Hematopoietic multipotent progenitor cell treated with erythropoietin and hydrocortisone succinate and interleukin-3 and kit ligand, for 8 days (in vitro differentiated cells): Measurements from ENCODE around the gene PCBP2.

ENCODE experiments used
- DNase-seq: peaks from one replicate; pipeline ENCODE4 v3.0.0-alpha.2; 2015

The PCBP2 gene

DNA sequence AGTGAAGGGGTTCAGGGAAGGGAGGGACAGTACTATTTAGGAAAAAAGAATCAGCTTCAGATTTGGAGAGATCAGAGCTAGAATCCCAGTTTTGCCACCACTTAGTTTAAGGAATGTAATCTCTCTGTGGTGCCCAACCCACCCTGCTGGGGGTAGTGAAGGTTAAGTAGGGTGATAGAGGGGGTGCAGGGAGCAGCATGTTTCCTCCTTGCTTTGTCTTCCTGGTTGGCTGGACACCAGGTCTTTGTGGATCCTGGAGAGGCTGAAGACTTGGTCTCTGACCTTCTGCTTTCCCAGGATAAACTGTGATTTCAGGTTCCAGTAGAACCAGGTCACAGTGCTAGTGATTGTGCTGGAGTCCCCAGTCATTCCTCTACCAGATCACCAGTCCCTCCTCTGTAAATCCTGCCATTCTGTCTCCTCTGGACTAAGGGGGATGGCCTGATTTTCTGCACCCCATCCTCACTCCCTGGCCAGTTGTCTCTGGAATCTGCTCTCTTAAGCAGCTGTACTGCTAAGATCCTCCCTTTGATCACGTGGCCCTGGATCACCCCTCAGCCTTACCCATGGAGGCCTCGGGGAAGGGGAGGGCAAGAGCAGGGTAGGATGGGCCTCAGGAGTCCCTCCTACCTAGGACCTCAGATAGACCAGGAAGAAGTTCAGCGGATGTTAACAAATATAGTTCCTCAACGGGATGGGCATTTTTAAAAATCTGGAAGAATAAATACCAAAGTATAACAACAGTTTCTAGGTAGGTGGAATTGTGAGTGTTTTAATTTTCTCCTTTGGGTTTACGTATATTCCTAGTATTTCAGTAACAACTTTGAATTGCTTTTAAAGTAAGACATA is 44.2 kb downstream of the PCBP2 start:
- peak; percentile 43 for DNase-seq

DNA sequence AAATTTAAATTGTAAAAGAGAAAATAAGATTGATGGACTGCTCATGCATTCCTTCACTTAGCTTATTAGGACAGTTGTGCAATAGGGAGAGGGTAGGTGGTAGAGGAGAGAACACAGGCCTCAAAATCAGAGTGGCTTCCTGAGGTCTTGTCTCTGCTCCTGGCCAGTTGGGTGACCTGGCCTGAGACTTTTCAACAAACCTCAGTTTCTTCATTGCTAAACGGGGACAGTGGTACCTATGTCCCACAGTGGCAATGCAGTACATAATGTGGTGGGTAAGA is 44.8 kb downstream of the PCBP2 start:
- DNase-seq = no peak

DNA sequence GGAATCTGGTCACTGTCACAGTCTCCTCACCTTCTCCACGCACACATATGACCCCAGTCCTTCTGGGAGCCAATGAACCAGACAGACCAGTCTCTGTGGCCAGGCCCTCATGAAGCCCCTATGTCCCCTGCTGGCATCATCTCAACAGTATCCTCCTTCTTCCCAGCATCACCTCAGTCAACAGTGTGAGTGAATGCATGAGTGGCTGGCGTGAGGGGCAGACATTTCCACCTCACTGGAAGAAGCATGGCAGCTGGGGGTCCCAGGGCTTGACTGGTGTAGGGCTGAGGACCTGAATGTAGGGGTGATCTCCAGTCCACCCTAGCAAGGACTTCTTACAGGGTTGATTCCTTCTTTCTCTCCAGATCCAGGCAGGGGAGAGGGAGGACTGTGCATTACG is 45.6 kb downstream of the PCBP2 start:
- DNase-seq = no peak

DNA sequence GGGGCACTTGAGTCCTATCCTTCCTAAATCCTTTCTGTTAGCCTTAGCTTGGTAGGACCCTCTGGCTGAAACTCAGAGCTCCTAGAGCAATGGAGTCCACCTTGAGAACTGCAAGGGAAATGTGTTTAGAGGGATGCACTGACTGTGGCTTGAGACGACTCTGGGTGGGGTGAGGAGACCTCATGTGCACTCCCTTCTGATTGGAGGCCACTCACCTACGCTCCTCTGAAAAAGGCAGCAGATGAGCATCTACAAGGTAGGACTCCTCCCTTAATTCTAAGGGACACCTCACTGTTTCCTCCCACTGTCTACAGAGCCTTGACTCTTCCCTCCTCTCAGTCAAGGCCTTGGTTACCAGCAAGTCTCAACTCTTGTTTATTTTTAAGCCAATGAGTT is 46.3 kb downstream of the PCBP2 start:
- no peak for DNase-seq

DNA sequence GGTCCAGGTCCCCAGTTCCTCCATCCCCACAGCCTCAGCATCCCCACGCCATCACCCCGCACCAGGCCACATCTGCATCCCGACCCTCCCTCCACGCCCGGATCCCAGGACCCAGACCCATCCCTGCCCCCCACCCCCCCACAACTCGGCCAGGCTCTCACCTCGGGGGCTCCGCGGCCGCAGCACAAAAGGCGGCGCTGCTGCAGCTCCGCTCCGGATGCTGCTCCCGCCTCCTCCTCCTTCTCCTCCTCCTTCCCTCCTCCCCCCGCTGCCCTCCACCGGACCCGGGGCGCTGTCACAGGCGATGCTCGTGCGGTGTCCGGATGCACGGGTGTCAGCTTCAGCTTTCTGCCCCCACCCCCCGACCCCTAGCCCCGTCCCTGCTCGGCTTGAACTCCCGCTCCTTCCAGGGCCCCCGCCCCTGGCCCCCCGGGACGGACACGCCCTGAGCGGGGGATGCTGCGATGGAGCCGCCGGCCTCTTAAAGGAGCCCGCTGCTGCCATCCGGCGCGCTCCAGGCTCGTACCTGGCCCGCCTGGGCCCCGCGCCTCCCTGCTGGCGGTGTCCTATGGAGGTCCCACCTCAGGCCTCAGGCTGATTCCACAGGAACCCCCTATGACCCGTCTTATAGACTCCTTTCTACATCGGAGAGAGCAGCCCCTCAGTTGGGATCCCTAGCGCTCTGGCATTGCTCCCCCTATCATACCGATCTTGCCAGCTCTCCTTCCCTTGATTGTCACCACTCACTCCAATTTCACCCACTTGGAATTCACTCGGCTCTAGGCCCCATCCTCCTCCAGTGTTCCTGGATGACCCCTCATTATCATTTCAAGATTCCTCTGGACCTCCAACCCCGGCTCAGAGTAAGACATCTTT is 47.6 kb downstream of the PCBP2 start, which contains the start of gene MAP3K12:
Gene MAP3K12, minus strand, starts transcription at position 193 of the 876 bp plus-strand sequence. CDS start 12,067 bp downstream, outside the sequence.
- peak; percentile 41 for DNase-seq

DNA sequence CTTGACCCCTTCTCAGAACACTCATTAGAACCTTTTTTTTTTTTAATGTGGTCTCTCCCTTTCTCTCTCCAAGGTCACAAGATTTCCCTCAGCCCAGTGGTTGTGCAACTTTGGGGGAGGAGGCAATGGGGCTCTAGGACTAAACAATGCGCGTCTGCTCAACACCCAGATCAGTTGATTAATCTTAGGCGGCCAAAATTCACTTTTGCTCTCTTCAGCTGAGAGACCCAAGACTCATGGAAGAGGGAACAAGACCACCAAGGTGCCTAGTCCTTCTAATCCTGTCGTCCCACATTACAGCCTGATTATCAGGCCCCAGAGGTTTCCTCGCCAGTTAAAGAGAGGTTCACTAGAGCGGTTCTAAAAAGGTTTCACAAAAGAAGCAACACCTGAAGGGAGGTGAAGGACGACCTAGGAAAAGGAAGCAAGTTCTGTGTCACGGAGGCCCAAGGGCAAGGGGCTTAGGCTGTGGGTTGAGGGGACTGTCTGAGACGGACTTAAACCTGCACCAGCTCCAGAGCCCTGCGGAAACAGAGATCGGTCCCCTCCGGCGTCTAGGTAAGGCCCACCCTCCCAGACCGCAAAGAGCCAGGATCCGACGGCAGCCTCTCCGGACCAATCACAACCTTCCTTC is 48.4 kb downstream of the PCBP2 start:
- peak; percentile 70 for DNase-seq

DNA sequence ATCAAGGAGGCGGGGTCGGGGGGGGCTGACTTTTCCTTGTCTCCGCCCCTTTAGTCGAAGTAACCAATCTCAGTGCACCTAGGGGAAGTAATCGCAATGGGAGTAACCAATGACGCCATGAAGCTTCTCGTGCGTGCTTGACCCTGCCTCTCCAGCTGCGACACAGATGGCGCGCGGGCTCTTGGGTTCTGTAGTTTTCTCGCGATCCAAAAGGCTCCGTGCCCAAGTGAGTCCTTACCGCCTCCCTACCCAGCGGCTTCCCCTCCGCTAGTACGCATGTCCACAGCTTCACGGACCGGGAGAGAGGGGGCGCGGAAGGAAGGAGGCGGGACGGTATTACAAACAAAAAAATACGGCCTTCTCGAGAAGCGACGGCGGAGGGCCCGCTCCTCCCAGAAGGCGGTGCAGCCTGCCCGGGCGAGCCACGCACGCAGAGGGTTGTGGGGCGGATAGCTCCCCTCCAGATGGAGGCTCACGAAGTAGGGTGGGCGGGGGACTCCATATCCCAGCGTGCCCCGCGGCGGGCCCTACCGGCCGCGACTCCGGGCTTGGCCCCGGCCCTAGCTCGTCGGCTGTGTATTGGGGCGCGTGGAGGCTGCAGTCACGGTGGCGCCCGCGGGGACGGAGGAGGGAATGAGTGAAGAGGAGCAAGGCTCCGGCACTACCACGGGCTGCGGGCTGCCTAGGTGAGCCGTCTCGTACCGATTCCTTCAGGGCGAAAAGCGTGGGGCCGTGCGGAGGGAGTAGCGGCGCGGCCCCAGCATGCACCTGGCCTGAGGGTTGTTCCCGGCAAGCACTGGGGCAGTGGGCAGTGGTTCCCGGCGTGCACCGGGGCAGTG is 49.1 kb downstream of the PCBP2 start, which contains the start of gene TARBP2:
Gene TARBP2, plus strand, starts transcription at position 508 of the 839 bp plus-strand sequence. Its CDS starts 126 bp downstream, at position 634.
- peak; percentile 100 for DNase-seq

DNA sequence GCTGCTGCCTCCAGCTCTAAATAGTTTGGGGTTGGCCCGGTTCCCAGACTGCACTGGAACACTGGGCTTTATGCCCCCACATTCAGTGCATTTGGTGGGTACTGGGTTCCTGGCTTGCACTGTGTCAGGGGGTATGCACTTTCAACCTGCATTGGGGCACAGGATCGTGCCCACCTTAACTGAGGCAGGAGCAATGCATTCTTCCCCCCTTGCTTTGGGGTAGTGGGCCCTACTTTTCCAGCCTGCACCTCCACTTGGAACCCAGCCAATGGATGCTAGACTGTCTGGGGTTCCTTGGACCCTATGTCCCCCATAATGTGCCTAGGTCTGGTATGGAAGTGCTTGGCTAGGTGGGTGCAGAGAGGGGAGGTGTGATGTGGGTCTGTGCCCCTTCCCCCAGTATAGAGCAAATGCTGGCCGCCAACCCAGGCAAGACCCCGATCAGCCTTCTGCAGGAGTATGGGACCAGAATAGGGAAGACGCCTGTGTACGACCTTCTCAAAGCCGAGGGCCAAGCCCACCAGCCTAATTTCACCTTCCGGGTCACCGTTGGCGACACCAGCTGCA is 49.8 kb downstream of the PCBP2 start:
- DNase-seq = no peak

DNA sequence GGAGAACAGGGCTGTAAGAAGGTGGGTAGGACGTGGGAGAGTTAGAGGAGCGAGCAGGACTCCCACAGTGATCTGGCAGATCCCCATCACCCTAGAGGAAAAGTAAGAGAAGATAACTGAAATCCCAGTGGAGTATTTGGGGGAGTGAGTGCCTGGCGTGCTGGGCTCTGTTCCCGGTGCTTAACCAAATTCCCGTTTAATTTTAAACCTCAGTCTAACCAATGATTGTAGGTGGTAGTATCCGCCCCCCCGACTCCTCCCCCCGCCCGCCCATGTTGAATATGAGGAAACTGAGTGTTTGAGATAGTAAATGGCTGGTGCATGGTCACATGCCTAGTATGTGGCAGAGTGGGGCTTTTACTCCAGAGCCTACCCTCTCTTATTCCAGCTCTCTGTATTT is 50.4 kb downstream of the PCBP2 start:
- no peak for DNase-seq

DNA sequence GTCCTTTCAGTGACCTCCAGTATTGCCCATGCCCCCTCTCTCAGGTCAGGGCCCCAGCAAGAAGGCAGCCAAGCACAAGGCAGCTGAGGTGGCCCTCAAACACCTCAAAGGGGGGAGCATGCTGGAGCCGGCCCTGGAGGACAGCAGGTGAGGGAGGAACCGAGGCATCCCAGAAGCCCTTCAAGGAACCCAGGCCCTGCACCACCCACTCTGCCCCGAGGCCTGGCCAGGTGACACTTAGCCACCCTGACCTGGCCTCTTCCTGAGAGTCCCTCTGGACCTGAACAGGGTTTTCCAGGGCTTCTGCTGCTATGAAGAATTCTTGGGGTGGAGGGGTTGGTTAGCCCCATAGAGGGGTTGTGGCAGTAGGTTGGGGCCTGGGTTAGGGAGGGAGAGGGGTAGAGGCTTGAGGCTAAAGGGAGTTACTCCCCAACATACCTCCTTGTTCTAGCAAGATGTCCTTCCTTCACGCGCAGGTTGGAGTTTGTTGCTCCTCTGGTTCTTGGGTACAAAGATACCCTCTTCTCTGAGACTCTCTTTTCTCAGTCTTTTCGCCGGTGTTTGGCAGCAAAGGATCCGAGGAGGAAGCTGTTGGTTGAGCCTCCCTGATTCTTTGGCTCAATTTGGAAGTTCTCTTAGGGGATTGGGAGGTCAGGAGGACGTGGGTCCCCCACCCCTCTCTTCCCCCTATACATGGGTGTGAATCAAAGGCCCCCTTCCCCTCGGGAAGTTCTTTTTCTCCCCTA is 51.3 kb downstream of the PCBP2 start:
- no peak for DNase-seq

DNA sequence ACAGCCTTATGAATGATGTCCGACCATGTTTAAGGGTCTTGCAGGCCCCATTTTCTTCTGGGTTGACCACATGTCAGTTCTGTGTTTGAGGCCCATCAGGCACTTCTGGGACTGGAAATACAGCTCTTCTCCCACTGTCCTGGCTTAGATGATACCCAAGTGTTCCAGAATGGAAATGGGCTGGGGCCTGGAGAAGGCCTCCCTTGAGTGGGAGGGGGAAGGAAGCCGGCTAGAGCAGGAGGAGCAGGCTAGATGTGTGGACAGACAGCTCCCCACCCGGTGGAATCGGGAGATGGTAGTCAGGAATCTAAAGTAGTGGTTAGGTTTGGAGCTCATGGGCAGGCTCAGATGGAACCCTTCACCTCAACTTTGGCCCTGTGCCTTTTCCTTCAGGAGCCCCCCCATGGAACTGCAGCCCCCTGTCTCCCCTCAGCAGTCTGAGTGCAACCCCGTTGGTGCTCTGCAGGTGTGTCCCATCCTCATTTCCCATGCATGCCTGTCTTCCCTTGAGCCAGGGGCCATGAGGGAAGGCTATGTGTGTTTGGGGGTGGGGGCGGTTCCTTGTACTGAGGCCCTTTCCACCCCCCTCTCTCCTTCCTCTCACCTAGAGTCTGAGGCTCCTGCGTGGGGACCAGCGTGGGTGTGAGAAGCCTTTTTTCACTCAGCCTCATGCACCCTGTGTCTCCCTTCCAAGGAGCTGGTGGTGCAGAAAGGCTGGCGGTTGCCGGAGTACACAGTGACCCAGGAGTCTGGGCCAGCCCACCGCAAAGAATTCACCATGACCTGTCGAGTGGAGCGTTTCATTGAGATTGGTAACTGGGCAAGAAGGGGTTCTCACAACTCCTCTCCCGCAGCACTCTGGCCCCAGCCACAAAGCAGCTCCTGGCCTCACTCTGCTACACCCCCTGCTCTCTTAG is 52.4 kb downstream of the PCBP2 start:
- no peak for DNase-seq

DNA sequence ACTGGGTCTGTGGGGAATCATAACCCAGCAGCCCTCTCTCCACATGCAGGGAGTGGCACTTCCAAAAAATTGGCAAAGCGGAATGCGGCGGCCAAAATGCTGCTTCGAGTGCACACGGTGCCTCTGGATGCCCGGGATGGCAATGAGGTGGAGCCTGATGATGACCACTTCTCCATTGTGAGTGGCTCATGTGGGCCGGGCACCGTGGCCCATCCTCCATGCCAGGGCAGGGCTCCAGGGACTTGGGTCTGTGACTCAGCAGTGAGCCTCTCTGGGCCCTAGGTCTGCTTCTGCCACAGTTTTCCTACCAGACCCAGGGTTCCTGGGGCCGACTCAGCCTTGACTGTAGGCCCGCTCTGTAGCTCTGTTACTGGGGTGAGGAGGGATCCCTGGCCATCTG is 53.2 kb downstream of the PCBP2 start:
- DNase-seq = no peak

DNA sequence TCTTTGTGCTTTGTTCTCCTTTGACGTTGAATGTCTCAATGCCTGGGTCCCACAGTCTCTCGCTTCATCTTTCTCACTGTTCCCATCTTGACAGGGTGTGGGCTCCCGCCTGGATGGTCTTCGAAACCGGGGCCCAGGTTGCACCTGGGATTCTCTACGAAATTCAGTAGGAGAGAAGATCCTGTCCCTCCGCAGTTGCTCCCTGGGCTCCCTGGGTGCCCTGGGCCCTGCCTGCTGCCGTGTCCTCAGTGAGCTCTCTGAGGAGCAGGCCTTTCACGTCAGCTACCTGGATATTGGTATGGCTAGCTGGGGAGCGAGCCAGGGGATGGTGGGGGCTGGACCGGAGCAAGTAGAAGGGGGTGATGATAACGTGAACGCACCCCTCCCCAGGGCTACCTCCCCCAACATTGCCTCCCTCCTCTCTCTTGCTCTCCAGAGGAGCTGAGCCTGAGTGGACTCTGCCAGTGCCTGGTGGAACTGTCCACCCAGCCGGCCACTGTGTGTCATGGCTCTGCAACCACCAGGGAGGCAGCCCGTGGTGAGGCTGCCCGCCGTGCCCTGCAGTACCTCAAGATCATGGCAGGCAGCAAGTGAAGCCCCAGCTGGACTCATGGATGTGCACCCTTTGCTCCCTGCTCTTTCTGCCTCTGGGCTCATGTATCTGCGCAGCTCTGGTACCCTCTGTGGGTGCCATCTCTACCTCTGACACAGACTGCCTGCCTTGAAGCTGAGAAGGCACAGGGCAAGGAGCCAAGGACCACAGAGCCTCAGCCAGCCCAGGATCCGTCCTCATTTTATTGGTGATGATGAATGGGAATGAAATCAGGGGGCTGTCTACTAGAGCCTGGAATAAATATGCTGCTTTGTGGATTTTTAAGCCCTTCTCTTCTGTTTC is 53.9 kb downstream of the PCBP2 start:
- no peak for DNase-seq

DNA sequence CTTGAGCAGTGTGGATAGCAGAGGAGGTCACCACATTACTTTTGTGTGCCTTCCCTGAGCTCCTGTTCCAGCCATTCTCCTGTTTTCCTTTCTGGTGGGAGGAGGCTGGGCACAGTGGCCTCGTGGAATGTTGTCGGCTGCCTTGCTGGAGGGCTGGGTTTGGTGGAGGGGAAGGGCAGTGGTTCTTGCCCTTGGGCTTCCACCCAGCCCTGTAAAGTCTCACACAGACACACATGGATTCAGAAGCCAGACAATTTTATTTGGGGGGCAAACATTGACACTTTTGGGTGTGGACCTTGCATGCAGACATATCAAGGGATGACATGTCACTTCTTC is 54.5 kb downstream of the PCBP2 start:
- no peak for DNase-seq

DNA sequence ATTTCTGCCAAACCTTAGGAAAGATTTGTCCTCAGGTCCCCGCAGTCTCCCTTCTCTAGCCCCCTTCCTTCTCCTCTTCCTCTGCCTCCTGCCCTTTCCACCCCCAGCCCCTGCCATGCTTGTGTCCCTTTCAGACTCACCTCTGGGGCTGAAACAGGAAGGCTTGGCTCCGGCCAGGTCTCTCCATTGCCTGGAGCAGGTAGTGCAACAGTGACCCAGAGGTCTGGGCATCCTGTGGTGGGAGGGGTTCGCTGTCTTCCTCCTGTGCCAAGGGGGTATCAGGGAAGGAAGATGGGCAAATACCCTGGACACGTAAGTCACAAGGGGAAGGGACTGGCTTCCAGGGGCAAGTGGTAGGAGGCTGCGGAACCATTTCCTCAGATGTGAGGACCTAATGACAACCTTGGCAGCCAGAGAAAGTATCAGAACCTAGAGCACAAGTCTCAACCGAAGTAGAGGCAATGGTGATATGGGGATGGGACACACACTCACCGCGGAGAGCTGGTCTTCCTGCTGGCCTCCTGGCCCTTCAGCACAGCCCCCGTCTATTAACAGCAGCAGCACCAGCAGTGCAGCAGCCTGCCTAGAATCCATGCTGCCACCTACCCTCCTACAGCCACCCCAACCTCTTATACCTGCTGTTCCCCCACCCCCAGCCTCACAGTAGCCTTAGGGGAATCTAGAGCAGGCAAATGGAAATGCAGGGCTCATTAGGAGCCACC is 55.1 kb downstream of the PCBP2 start, which contains the start of gene NPFF:
Gene NPFF, minus strand, starts transcription at position 604 of the 722 bp plus-strand sequence. Its CDS starts 10 bp downstream, at position 594.
- no peak for DNase-seq

DNA sequence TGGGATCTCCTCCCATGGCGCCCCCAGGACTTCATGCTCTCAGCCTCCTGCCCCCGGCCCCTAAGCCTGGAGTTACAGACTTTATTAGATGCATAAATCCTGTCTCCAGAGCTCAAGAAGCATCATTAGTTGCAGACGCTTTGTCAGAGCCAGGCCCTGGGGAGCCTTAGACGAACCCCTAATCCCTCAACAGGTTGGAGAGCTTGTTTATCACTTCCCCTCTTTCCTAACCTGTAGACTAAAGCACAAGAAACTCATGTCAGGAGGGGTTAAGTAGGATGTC is 55.6 kb downstream of the PCBP2 start:
- DNase-seq = no peak

DNA sequence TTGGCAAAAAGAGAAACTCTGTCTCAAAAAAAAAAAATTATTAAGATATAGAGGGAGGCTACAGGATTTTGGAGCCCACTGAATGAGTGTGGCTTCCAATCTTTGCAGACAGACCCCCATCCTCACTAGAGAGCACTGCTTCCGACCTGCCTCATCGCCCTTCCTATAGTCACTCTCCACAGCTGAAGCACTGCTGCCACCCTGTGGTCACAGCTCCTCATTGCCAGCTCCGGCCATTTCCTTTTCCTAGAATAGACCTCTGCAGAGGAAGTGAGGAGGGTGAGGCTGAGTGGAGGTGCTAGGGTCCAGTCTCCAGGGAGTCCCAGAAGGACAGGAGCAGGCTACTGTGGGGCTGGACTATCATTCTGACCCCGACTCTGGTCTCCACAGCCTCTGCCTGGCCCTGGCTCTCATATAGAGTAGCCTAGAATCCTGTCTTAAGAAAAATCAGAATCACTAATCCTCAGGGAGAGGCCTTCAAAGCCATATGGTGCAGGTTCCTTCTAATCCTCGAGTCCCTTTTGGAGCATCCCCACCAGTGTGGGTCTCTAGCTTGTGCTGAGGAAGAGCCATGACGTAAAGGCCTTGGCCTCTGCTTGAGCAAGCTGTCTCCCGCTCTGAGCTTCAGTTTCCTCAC is 56.8 kb downstream of the PCBP2 start:
- peak; percentile 87 for DNase-seq

DNA sequence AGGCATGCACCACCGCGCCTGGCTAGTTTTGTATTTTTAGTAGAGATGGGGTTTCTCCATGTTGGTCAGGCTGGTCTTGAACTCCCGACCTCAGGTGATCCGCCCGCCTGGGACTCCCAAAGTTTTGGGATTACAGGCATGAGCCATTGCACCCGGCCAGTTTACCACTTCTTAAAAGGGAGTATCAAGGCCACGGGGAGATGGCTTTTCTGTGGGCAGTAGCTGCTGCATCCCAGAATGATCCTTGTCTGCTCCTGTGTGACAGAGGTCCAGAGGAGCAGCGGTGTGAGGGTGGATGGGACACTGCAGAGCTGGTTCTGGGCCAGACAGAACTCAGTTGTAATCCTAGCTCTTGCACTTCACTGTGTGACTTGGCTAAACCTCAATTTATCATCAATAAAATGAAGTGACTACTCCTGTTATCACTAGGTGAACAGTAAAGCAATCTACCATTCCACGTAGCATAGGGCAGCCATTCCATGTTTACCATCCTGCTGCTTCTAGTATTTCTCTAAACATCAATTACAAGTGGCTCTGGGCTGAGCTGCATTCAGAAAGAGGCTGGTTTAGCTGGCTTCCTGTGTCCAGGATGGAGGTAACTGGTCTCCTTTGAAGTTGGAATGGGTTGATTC is 58.4 kb downstream of the PCBP2 start:
- DNase-seq = no peak
